ENCODE data around the gene RALGPS1.
A peak's percentile ranks its signal among the peaks of the same experiment; 100 is the strongest.

The RALGPS1 gene

GRCh38 chr9:127223810-127224177 is 309.2 kb downstream of the RALGPS1 start:
- no peak for DNase-seq (ENCODE audit: low read depth in 3 of 3)

GRCh38 chr9:127224178-127224882 is 309.7 kb downstream of the RALGPS1 start:
- DNase-seq (ENCODE audit: low read depth in 3 of 3): peak; percentile 68 to 81 (median 76)

GRCh38 chr9:127224883-127225739 is 310.5 kb downstream of the RALGPS1 start:
- peak; percentile 80 to 94 (median 85) for DNase-seq (ENCODE audit: low read depth in 3 of 3)

- no peak for DNase-seq (ENCODE audit: low read depth in 3 of 3)
Measured at GRCh38 chr9:127225801-127226625, 311.4 kb downstream of the RALGPS1 start.

GRCh38 chr9:127229691-127230417 is 315.3 kb downstream of the RALGPS1 start:
- DNase-seq (ENCODE audit: low read depth in 3 of 3): no peak

GRCh38 chr9:127231666-127232065 is 317.1 kb downstream of the RALGPS1 start:
- DNase-seq (ENCODE audit: low read depth in 3 of 3): no peak

- no peak for DNase-seq (ENCODE audit: low read depth in 3 of 3)
Measured at GRCh38 chr9:127232833-127233549, 318.4 kb downstream of the RALGPS1 start.

GRCh38 chr9:127233550-127233949 is 319.0 kb downstream of the RALGPS1 start:
- DNase-seq (ENCODE audit: low read depth in 3 of 3): no peak

GRCh38 chr9:127233989-127234388 is 319.4 kb downstream of the RALGPS1 start:
- DNase-seq (ENCODE audit: low read depth in 3 of 3): no peak

- DNase-seq (ENCODE audit: low read depth in 3 of 3): no peak
Measured at GRCh38 chr9:127237801-127238200, 323.2 kb downstream of the RALGPS1 start.

GRCh38 chr9:127241354-127241753 is 326.8 kb downstream of the RALGPS1 start:
- DNase-seq (ENCODE audit: low read depth in 3 of 3): no peak

- peak; percentile 90 to 96 (median 92) for DNase-seq (ENCODE audit: low read depth in 3 of 3)
Measured at GRCh38 chr9:127244609-127245601, 330.3 kb downstream of the RALGPS1 start.

- DNase-seq (ENCODE audit: low read depth in 3 of 3): no peak
Measured at GRCh38 chr9:127245637-127246164, 331.1 kb downstream of the RALGPS1 start.

GRCh38 chr9:127248241-127248640 is 333.7 kb downstream of the RALGPS1 start:
- DNase-seq (ENCODE audit: low read depth in 3 of 3): no peak

- DNase-seq (ENCODE audit: low read depth in 3 of 3): no peak
Measured at GRCh38 chr9:127249877-127250276, 335.3 kb downstream of the RALGPS1 start.

- DNase-seq (ENCODE audit: low read depth in 3 of 3): no peak
Measured at GRCh38 chr9:127250896-127251391, 336.4 kb downstream of the RALGPS1 start.

GRCh38 chr9:127252410-127253318 is 338.1 kb downstream of the RALGPS1 start:
- no peak for DNase-seq (ENCODE audit: low read depth in 3 of 3)

- no peak for DNase-seq (ENCODE audit: low read depth in 3 of 3)
Measured at GRCh38 chr9:127253446-127253845, 338.9 kb downstream of the RALGPS1 start.
